Dedifferentiated amniotic fluid mesenchymal stem cell (primary cell): ENCODE data around the gene HAPLN3.

Source experiments
- DNase-seq: peaks from one replicate; pipeline ENCODE4 v3.0.0-alpha.2; 2016; ENCODE audit errors: extremely low spot score

HAPLN3 gene

GRCh38 chr15:88860212-88860611, 35.1 kb downstream of the HAPLN3 start:
- DNase-seq = no peak

- no peak for DNase-seq
Observed at GRCh38 chr15:88859550-88859949, 35.8 kb downstream of the HAPLN3 start.

- no peak for DNase-seq
Observed at GRCh38 chr15:88858934-88859333, 36.4 kb downstream of the HAPLN3 start.

- no peak for DNase-seq
Observed at GRCh38 chr15:88852476-88852875, 42.9 kb downstream of the HAPLN3 start.

GRCh38 chr15:88849376-88850072, 45.8 kb downstream of the HAPLN3 start:
- DNase-seq = no peak

- DNase-seq = no peak
Observed at GRCh38 chr15:88848203-88848602, 47.1 kb downstream of the HAPLN3 start.

GRCh38 chr15:88847144-88847543, 48.2 kb downstream of the HAPLN3 start:
- DNase-seq = no peak

GRCh38 chr15:88845616-88846015, 49.7 kb downstream of the HAPLN3 start:
- no peak for DNase-seq

- DNase-seq = no peak
Observed at GRCh38 chr15:88844749-88845386, 50.5 kb downstream of the HAPLN3 start.

GRCh38 chr15:88843334-88843733, 52.0 kb downstream of the HAPLN3 start:
- DNase-seq = no peak

- DNase-seq = no peak
Observed at GRCh38 chr15:88842156-88842555, 53.2 kb downstream of the HAPLN3 start.

- no peak for DNase-seq
Observed at GRCh38 chr15:88841236-88841635, 54.1 kb downstream of the HAPLN3 start.

- no peak for DNase-seq
Observed at GRCh38 chr15:88839961-88840360, 55.4 kb downstream of the HAPLN3 start.

GRCh38 chr15:88839146-88839545, 56.2 kb downstream of the HAPLN3 start:
- DNase-seq = no peak

- no peak for DNase-seq
Observed at GRCh38 chr15:88838667-88839066, 56.7 kb downstream of the HAPLN3 start.

- no peak for DNase-seq
Observed at GRCh38 chr15:88835646-88836045, 59.7 kb downstream of the HAPLN3 start.

GRCh38 chr15:88835119-88835518, 60.2 kb downstream of the HAPLN3 start:
- no peak for DNase-seq

- no peak for DNase-seq
Observed at GRCh38 chr15:88834211-88834812, 61.0 kb downstream of the HAPLN3 start.

GRCh38 chr15:88833731-88834100, 61.6 kb downstream of the HAPLN3 start:
- no peak for DNase-seq

- no peak for DNase-seq
Observed at GRCh38 chr15:88832820-88833730, 62.3 kb downstream of the HAPLN3 start.

- DNase-seq = no peak
Observed at GRCh38 chr15:88830016-88830415, 65.3 kb downstream of the HAPLN3 start.

- DNase-seq = no peak
Observed at GRCh38 chr15:88828791-88829190, 66.6 kb downstream of the HAPLN3 start.
